ENCODE data around the gene INTS4.

The INTS4 gene

DNA sequence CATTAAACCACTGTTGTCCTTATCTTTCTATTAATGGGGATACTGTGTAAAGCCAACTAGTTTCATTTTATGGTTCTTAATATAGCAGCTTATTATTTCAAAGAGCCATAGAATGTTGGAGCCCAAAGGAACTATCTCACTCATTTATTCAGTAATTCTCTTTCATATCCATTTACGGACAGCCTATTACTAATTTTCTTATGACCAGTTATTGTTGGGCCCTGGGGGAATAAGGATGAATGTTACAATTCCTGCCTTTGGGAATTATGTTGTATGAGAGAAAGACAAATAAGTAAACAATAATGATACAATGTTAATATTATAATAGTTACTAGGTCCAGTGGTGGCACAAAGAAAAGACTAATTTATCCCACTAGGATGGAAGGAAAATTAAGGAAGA, 121.1 kb downstream of the INTS4 start (continued):
- TF ChIP-seq ZNF654 (tag by site-specific recombination; IDR thresholded peaks at IDR 0.05; ENCODE audit: low read depth) (no peak), GFI1B (tag by site-specific recombination; IDR thresholded peaks at IDR 0.05) (no peak)
- TF ChIP-seq, protein P1, sequence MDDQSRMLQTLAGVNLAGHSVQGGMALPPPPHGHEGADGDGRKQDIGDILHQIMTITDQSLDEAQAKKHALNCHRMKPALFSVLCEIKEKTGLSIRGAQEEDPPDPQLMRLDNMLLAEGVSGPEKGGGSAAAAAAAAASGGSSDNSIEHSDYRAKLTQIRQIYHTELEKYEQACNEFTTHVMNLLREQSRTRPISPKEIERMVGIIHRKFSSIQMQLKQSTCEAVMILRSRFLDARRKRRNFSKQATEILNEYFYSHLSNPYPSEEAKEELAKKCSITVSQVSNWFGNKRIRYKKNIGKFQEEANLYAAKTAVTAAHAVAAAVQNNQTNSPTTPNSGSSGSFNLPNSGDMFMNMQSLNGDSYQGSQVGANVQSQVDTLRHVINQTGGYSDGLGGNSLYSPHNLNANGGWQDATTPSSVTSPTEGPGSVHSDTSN (CRISPR knock-in tag; IDR thresholded peaks at IDR 0.05): no peak

DNA sequence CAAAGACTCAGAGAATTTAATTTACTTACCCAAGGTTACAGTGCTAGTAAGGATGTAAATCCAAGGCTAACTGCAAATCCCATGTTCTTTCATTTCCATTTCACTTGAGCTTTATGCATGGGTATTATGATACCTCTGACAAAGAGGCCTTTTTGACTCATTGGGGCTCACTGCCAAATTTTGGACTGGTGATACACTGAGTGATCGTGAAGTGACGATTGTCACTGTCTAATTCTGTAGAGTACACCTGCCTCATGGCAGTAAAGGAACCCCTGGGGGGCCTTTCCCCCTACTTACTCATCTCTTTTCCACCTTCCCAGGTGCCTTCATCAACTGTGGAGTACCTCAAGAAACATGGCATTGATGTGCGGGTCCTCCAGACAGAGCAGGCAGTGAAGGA, 122.6 kb downstream of the INTS4 start:
- Histone ChIP-seq H3K36me3 (ENCODE audit: control insufficient read depth in 2 of 2, insufficient read depth in 1 of 2, low read length in 2 of 2) (peaks cover 0 to 56% of the 10 kb centered on the region in 2 experiments; a peak in 1 of 3 replicates), H3K4me1 (ENCODE audit: control insufficient read depth, insufficient read depth, low read length) (no peaks in the 10 kb centered on the region), H3K27ac (ENCODE audit: extremely low read depth, low read depth, low read length) (no peak overlapping the region), H3K9me3 (ENCODE audit: control insufficient read depth, insufficient read depth, low read depth, low read length) (no peaks in the 10 kb centered on the region), H3K4me3 (ENCODE audit: low read depth, low read length) (no peak overlapping the region)
- ChIA-PET CTCF (no interaction called here), POLR2A (no interaction called here)
- TF ChIP-seq, protein P2, sequence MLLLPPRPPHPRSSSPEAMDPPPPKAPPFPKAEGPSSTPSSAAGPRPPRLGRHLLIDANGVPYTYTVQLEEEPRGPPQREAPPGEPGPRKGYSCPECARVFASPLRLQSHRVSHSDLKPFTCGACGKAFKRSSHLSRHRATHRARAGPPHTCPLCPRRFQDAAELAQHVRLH (tag by site-specific recombination; IDR thresholded peaks at IDR 0.05): no peak
- TF ChIP-seq OVOL3 (tag by site-specific recombination; IDR thresholded peaks at IDR 0.05): no peak
- no peak for TF ChIP-seq ZIC2 (tag by site-specific recombination; IDR thresholded peaks at IDR 0.05)
- TF ChIP-seq ZBTB20 (tag by site-specific recombination; IDR thresholded peaks at IDR 0.05): no peak
- TF ChIP-seq ZFP37 (tag by site-specific recombination; IDR thresholded peaks at IDR 0.05): no peak
- no peak for TF ChIP-seq ZNF341 (tag by site-specific recombination; IDR thresholded peaks at IDR 0.05; ENCODE audit: low read depth)
- TF ChIP-seq KLF1 (tag by site-specific recombination; IDR thresholded peaks at IDR 0.05): no peak
- TF ChIP-seq ZNF560 (tag by site-specific recombination; IDR thresholded peaks at IDR 0.05; ENCODE audit: borderline replicate concordance): no peak
- no peak for TF ChIP-seq ZBTB8A (tag by site-specific recombination; IDR thresholded peaks at IDR 0.05)
- TF ChIP-seq ZNF114 (tag by site-specific recombination; IDR thresholded peaks at IDR 0.05): no peak
- no peak for TF ChIP-seq ZNF324 (tag by site-specific recombination; IDR thresholded peaks at IDR 0.05)

DNA sequence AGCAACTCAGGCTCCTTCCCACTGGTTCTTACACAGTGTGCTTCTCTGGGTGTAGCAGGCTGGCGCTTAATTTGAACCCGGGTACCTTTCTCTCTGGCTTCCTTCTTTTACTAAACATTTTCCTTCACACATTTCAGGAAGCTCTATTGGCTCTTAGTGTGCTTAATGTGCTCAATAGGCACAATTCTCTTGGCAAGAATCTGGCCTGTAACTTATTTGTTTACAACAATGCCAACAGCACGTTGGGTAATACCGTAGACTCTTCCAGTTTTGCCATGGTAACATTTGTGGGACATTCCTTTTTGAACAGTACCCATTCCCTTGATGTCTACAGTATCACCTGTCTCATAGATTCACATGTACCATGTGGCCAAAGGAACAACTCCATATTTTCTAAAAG, 125.7 kb downstream of the INTS4 start:
- Histone ChIP-seq H3K9me3 (ENCODE audit: control insufficient read depth, insufficient read depth, low read depth, low read length) (no peaks in the 10 kb centered on the region), H3K36me3 (ENCODE audit: control insufficient read depth in 2 of 2, insufficient read depth in 1 of 2, low read length in 2 of 2) (peaks cover 0 to 32% of the 10 kb centered on the region in 2 experiments; a peak in 1 of 3 replicates), H3K4me3 (ENCODE audit: low read depth, low read length) (no peak overlapping the region), H3K27ac (ENCODE audit: extremely low read depth, low read depth, low read length) (no peak overlapping the region), H3K4me1 (ENCODE audit: control insufficient read depth, insufficient read depth, low read length) (no peaks in the 10 kb centered on the region)
- ChIA-PET POLR2A (no interaction called here), CTCF (no interaction called here)
- TF ChIP-seq ZNF645 (tag by site-specific recombination; IDR thresholded peaks at IDR 0.05): no peak
- no peak for TF ChIP-seq ZNF610 (tag by site-specific recombination; IDR thresholded peaks at IDR 0.05; ENCODE audit: borderline replicate concordance)
- TF ChIP-seq ZNF184 (tag by site-specific recombination; IDR thresholded peaks at IDR 0.05): no peak
- TF ChIP-seq ZNF830 (tag by site-specific recombination; IDR thresholded peaks at IDR 0.05; ENCODE audit: low read depth): no peak
- no peak for TF ChIP-seq ZNF394 (tag by site-specific recombination; IDR thresholded peaks at IDR 0.05; ENCODE audit: borderline replicate concordance)
- TF ChIP-seq, protein P3, sequence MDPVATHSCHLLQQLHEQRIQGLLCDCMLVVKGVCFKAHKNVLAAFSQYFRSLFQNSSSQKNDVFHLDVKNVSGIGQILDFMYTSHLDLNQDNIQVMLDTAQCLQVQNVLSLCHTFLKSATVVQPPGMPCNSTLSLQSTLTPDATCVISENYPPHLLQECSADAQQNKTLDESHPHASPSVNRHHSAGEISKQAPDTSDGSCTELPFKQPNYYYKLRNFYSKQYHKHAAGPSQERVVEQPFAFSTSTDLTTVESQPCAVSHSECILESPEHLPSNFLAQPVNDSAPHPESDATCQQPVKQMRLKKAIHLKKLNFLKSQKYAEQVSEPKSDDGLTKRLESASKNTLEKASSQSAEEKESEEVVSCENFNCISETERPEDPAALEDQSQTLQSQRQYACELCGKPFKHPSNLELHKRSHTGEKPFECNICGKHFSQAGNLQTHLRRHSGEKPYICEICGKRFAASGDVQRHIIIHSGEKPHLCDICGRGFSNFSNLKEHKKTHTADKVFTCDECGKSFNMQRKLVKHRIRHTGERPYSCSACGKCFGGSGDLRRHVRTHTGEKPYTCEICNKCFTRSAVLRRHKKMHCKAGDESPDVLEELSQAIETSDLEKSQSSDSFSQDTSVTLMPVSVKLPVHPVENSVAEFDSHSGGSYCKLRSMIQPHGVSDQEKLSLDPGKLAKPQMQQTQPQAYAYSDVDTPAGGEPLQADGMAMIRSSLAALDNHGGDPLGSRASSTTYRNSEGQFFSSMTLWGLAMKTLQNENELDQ (tag by site-specific recombination; IDR thresholded peaks at IDR 0.05; ENCODE audit: low read depth): no peak
- TF ChIP-seq ZNF596 (tag by site-specific recombination; IDR thresholded peaks at IDR 0.05): no peak
- no peak for TF ChIP-seq HIC1 (tag by site-specific recombination; IDR thresholded peaks at IDR 0.05)
- TF ChIP-seq ZNF114 (tag by site-specific recombination; IDR thresholded peaks at IDR 0.05): no peak
- TF ChIP-seq, protein P4, sequence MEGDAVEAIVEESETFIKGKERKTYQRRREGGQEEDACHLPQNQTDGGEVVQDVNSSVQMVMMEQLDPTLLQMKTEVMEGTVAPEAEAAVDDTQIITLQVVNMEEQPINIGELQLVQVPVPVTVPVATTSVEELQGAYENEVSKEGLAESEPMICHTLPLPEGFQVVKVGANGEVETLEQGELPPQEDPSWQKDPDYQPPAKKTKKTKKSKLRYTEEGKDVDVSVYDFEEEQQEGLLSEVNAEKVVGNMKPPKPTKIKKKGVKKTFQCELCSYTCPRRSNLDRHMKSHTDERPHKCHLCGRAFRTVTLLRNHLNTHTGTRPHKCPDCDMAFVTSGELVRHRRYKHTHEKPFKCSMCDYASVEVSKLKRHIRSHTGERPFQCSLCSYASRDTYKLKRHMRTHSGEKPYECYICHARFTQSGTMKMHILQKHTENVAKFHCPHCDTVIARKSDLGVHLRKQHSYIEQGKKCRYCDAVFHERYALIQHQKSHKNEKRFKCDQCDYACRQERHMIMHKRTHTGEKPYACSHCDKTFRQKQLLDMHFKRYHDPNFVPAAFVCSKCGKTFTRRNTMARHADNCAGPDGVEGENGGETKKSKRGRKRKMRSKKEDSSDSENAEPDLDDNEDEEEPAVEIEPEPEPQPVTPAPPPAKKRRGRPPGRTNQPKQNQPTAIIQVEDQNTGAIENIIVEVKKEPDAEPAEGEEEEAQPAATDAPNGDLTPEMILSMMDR (tag by site-specific recombination; IDR thresholded peaks at IDR 0.05): no peak
- no peak for TF ChIP-seq ZNF354C (tag by site-specific recombination; IDR thresholded peaks at IDR 0.05; ENCODE audit: borderline replicate concordance, low read depth)
